GM18511 (cell line): Measurements from ENCODE around the gene PRR23E.

Source experiments
- ATAC-seq: cut with Tn5 transposase; IDR thresholded peaks from one replicate; pipeline ENCODE4 v1.9.1; 2021; ENCODE audit warnings: mild to moderate bottlenecking, moderate library complexity; ENCODE audit not compliant: unreplicated experiment

The PRR23E gene

GRCh38 chr3:127207727-127208482 is 15.0 kb downstream of the PRR23E start:
- no peak for ATAC-seq

- no peak for ATAC-seq
Measured at GRCh38 chr3:127208483-127209100, 15.7 kb downstream of the PRR23E start.

- ATAC-seq, result no peak
Measured at GRCh38 chr3:127209155-127209839, 16.4 kb downstream of the PRR23E start.

- ATAC-seq, result no peak
Measured at GRCh38 chr3:127209840-127210653, 17.1 kb downstream of the PRR23E start.

GRCh38 chr3:127210654-127210943 is 17.7 kb downstream of the PRR23E start:
- ATAC-seq, result no peak

GRCh38 chr3:127211118-127212060 is 18.5 kb downstream of the PRR23E start:
- no peak for ATAC-seq

- no peak for ATAC-seq
Measured at GRCh38 chr3:127212231-127212630, 19.3 kb downstream of the PRR23E start.

- no peak for ATAC-seq
Measured at GRCh38 chr3:127212711-127213110, 19.8 kb downstream of the PRR23E start.

- no peak for ATAC-seq
Measured at GRCh38 chr3:127213381-127213918, 20.5 kb downstream of the PRR23E start.

GRCh38 chr3:127214975-127215374 is 22.0 kb downstream of the PRR23E start:
- ATAC-seq, result no peak

- no peak for ATAC-seq
Measured at GRCh38 chr3:127215714-127216414, 22.9 kb downstream of the PRR23E start.

GRCh38 chr3:127216415-127217261 is 23.7 kb downstream of the PRR23E start:
- peak; percentile 70 for ATAC-seq

GRCh38 chr3:127217596-127218453 is 24.9 kb downstream of the PRR23E start:
- ATAC-seq, result no peak

GRCh38 chr3:127218454-127218922 is 25.6 kb downstream of the PRR23E start:
- no peak for ATAC-seq

GRCh38 chr3:127220497-127220896 is 27.6 kb downstream of the PRR23E start:
- no peak for ATAC-seq

- ATAC-seq, result no peak
Measured at GRCh38 chr3:127221037-127221436, 28.1 kb downstream of the PRR23E start.

- no peak for ATAC-seq
Measured at GRCh38 chr3:127221446-127222035, 28.6 kb downstream of the PRR23E start.
